KG1 (cell line): Measurements from ENCODE around the gene ESPL1.

Experiments used
- DNase-seq: peaks from one replicate; lab custom pipeline; 2025; lab: John Stamatoyannopoulos, UW

Gene ESPL1

GRCh38 chr12:53340398-53340797 lies 72.3 kb downstream of the ESPL1 start:
- no peak for DNase-seq
